ENCODE data around the gene PLAC1.

- no peak for TF ChIP-seq YY1 (IDR thresholded peaks at IDR 0.05; ENCODE audit: low read depth)
- no peak for TF ChIP-seq FOXM1 (IDR thresholded peaks at IDR 0.05; ENCODE audit: borderline replicate concordance, low read depth)
- TF ChIP-seq EP300 (IDR thresholded peaks at IDR 0.05; ENCODE audit: borderline replicate concordance) = no peak
- no peak for TF ChIP-seq TCF12 (IDR thresholded peaks at IDR 0.05; ENCODE audit: low read depth)
- no peak for TF ChIP-seq MAX (IDR thresholded peaks at IDR 0.05)
- TF ChIP-seq TAF1 (IDR thresholded peaks at IDR 0.05; ENCODE audit: low read depth) = no peak
- no peak for TF ChIP-seq EGR1 (IDR thresholded peaks at IDR 0.05)
- TF ChIP-seq RAD21 (IDR thresholded peaks at IDR 0.05; ENCODE audit: low read depth) = no peak
- no peak for TF ChIP-seq CEBPB (IDR thresholded peaks at IDR 0.05)
- no peak for TF ChIP-seq REST (IDR thresholded peaks at IDR 0.05; ENCODE audit: low read depth)
Measured at GRCh38 chrX:134628663-134629062, 29.6 kb downstream of the PLAC1 start.

Measured in Ishikawa (cell line).